Activated CD4-positive, alpha-beta T cell treated with anti-CD3 and anti-CD28 coated beads, Interleukin-2, amount 10 ng/mL, durations not matched to agents 24 days and 14 days (primary cell): ENCODE data around the gene RHAG. TPM values are rescaled to one million over a fixed set of nuclear protein-coding genes. Genes with fewer than 3 reads are reported as not detected.
A peak's percentile ranks its signal among the peaks of the same experiment; 100 is the strongest.

Source experiments
- DNase-seq: peaks from one replicate; pipeline ENCODE4 v3.0.0; 2022
- H3K27ac Mint-ChIP-seq: one replicate; pipeline ENCODE4 v1.8.0; 2022; ENCODE audit warnings: mild to moderate bottlenecking, mixed read lengths
- H3K27me3 Mint-ChIP-seq: one replicate; pipeline ENCODE4 v1.8.0; 2022; ENCODE audit warnings: mixed read lengths
- H3K36me3 Mint-ChIP-seq: one replicate; pipeline ENCODE4 v1.8.0; 2022; ENCODE audit warnings: low read depth, mild to moderate bottlenecking, mixed read lengths
- H3K4me1 Mint-ChIP-seq: one replicate; pipeline ENCODE4 v1.8.0; 2021; ENCODE audit warnings: mixed read lengths
- H3K4me3 Mint-ChIP-seq: one replicate; pipeline ENCODE4 v1.8.0; 2022; ENCODE audit warnings: mild to moderate bottlenecking, moderate library complexity, mixed read lengths
- H3K9me3 Mint-ChIP-seq: one replicate; pipeline ENCODE4 v1.8.0; 2021; ENCODE audit warnings: mixed read lengths
- intact Hi-C: fragments of 100-400 bp; cut with micrococcal nuclease; formaldehyde crosslinking; loops from one replicate; pipeline ENCODE4 v1.15.1; 2023
- total RNA-seq: library from RNA; stranded (reverse); gene quantifications from 2 replicates; pipeline ENCODE4 v1.2.3, GENCODE V29; 2022

Gene RHAG
- total RNA-seq, 1 donor from 2014 or later = not detected

GRCh38 chr6:49565855-49566254 lies 70.8 kb downstream of the RHAG start:
- Mint-ChIP-seq H3K27ac (no peak overlapping the region), H3K4me1 (peaks cover 3% of the 10 kb centered on the region), H3K36me3 (no peaks in the 10 kb centered on the region), H3K27me3 (peaks cover 8% of the 10 kb centered on the region), H3K9me3 (no peaks in the 10 kb centered on the region), H3K4me3 (no peak overlapping the region)
- no peak for DNase-seq
- intact Hi-C loops = no loop called here

GRCh38 chr6:49565261-49565660 lies 71.4 kb downstream of the RHAG start:
- Mint-ChIP-seq H3K4me1 (peaks cover 3% of the 10 kb centered on the region), H3K27ac (no peak overlapping the region), H3K9me3 (no peaks in the 10 kb centered on the region), H3K27me3 (peaks cover 8% of the 10 kb centered on the region), H3K36me3 (no peaks in the 10 kb centered on the region), H3K4me3 (no peak overlapping the region)
- no peak for DNase-seq
- intact Hi-C loops = no loop called here

DNA sequence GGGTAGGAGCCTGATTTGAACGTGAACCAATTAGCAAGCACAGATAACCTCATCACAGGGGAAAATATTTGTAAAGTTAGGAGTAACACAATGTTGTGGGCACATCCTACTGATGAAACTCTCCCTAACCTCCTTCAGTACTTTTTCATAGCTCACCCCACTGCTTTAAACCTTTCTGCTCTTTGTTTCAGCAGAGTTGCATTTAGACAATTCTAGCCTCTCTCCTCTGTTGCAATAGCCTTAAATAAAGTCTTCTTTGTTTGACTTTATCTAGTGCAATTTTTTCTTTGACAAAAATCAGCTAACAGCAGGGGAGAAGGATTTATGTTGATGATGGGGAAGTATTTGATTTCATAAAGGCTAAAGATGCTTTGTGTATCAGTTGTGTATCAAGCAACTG lies 72.1 kb downstream of the RHAG start:
- Mint-ChIP-seq H3K4me3 (no peak overlapping the region), H3K27me3 (peaks cover 8% of the 10 kb centered on the region), H3K27ac (no peak overlapping the region), H3K4me1 (peaks cover 3% of the 10 kb centered on the region), H3K9me3 (no peaks in the 10 kb centered on the region), H3K36me3 (no peaks in the 10 kb centered on the region)
- intact Hi-C loops = no loop called here
- DNase-seq = no peak

DNA sequence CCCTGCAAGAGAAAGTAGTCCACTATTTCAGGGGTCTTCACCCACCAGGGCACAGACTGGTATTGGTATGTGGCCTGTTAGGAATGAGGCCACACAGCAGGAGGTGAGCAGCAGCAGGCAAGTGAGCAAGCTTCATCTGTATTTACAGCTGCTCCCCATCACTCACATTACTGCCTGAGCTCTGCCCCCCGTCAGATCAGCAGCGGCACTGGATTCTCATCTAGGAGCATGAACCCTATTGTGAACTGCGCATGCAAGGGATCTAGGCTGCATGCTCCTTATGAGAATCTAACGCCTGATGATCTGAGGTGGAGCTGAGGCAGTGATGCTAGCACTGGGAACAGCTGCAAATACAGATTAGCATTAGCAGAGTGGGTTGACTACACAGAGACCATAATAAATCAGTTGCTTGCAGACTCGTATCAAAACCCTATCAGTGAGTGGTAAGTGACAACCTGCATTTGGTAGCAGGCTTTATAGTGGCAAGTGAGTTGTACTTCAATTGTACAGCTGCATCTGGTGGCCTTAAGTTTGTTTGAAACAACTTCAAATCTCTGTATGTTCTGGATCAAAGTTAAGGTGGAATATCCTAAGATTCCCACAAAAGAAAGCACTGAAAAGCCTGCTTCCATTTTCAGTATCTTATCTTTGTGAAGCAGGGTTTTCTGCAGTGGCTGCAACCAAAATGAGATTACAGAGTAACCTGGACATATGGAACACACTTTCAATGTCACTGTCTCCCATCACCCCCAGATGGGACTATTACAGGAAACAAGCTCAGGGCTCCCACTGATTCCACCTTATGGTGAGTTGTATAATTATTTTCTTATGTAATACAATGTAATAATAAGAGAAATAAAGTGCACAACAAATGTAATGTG lies 73.4 kb downstream of the RHAG start:
- no peak overlapping the region for H3K4me3 Mint-ChIP-seq
- peaks cover 7% of the 10 kb centered on the region for H3K27me3 Mint-ChIP-seq
- no peak for DNase-seq
- intact Hi-C loops = no loop called here
- H3K4me1 Mint-ChIP-seq = peaks cover 3% of the 10 kb centered on the region
- H3K27ac Mint-ChIP-seq = no peak overlapping the region
- H3K9me3 Mint-ChIP-seq = no peaks in the 10 kb centered on the region
- no peaks in the 10 kb centered on the region for H3K36me3 Mint-ChIP-seq

GRCh38 chr6:49558238-49558637 lies 78.4 kb downstream of the RHAG start:
- Mint-ChIP-seq H3K27ac (no peak overlapping the region), H3K4me3 (no peak overlapping the region), H3K27me3 (peaks cover 3% of the 10 kb centered on the region), H3K36me3 (no peaks in the 10 kb centered on the region), H3K9me3 (no peaks in the 10 kb centered on the region), H3K4me1 (peaks cover 7% of the 10 kb centered on the region)
- intact Hi-C loops = no loop called here
- DNase-seq = no peak

GRCh38 chr6:49557177-49557576 lies 79.5 kb downstream of the RHAG start:
- H3K36me3 Mint-ChIP-seq = no peaks in the 10 kb centered on the region
- peaks cover 7% of the 10 kb centered on the region for H3K4me1 Mint-ChIP-seq
- DNase-seq = no peak
- H3K27ac Mint-ChIP-seq = no peak overlapping the region
- H3K9me3 Mint-ChIP-seq = no peaks in the 10 kb centered on the region
- H3K4me3 Mint-ChIP-seq = no peak overlapping the region
- intact Hi-C loops = no loop called here
- H3K27me3 Mint-ChIP-seq = peaks cover 3% of the 10 kb centered on the region

DNA sequence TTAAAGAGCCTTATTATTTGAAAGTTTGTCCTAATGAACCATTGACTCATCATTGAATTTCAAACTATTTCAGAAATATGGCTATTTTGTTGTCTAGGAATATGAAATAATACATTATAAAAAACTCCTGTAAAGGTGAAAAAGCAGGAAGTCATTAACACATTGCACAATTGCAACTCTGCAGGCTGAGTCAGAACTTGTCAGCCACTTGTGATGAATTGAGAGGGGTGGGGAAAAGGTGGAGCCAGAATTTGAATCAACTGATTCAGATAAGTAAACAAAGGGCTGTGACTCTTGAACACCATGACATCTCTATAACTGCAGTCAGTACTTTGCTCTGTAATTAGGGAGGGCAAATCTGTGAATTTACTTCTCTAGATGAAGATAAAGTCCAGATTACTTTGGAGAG lies 80.2 kb downstream of the RHAG start:
- no peak overlapping the region for H3K27ac Mint-ChIP-seq
- DNase-seq = peak; percentile 61
- H3K9me3 Mint-ChIP-seq = no peaks in the 10 kb centered on the region
- intact Hi-C loops = no loop called here
- no peak overlapping the region for H3K4me3 Mint-ChIP-seq
- H3K4me1 Mint-ChIP-seq = peaks cover 13% of the 10 kb centered on the region
- H3K27me3 Mint-ChIP-seq = peaks cover 7% of the 10 kb centered on the region
- no peaks in the 10 kb centered on the region for H3K36me3 Mint-ChIP-seq

DNA sequence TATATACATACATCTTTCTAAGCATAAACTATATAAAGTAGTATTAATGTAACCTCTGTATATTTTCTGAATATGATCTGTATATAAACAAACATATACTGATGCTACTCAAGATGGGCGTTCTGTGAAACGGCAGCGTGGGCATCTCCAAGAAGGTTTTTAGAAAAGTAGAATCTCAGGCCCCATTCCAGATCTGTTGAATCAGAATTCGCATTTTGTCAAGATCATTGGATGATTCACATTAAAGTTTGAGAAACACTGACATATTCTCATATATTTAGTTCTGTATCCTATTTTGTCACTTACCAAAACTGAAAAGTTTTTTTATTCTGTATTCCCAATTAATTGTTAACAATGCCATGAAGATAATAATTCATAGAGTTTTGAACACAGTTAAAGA lies 80.7 kb downstream of the RHAG start:
- H3K4me3 Mint-ChIP-seq = no peak overlapping the region
- H3K36me3 Mint-ChIP-seq = no peaks in the 10 kb centered on the region
- H3K9me3 Mint-ChIP-seq = no peaks in the 10 kb centered on the region
- intact Hi-C loops = no loop called here
- peaks cover 7% of the 10 kb centered on the region for H3K27me3 Mint-ChIP-seq
- no peak overlapping the region for H3K27ac Mint-ChIP-seq
- H3K4me1 Mint-ChIP-seq = peaks cover 18% of the 10 kb centered on the region
- DNase-seq = no peak

Other genes with a start within 250 kb of the RHAG start
- gene MMUT, start 173.6 kb downstream of the RHAG start, total RNA-seq = 12.4 and 13.1 TPM in 2 replicates
- gene CENPQ, start 173.5 kb downstream of the RHAG start, total RNA-seq = 16.4 and 18.6 TPM in 2 replicates
- gene GLYATL3, start 136.9 kb downstream of the RHAG start, total RNA-seq = not detected in 2 replicates
- 0.14 TPM in 1 of 2 replicates, not detected in the other for gene C6orf141, start 86.2 kb downstream of the RHAG start, total RNA-seq
- gene CRISP2, start 76.7 kb upstream of the RHAG start, total RNA-seq = not detected in 2 replicates
- not detected in 2 replicates for gene CRISP3, start 107.5 kb upstream of the RHAG start, total RNA-seq
- not detected in 2 replicates for gene PGK2, start 150.4 kb upstream of the RHAG start, total RNA-seq
- gene CRISP1, start 229.7 kb upstream of the RHAG start, total RNA-seq = not detected in 2 replicates